PFSK-1 (cell line): ENCODE data around the gene CPNE9.

Experiments
- POLR2AphosphoS5 ChIP-seq: IDR thresholded peaks from 2 replicates; pipeline ENCODE4 v1.6.1; 2012; ENCODE audit warnings: low read depth, mild to moderate bottlenecking, control low read depth, low read length, moderate library complexity
- REST ChIP-seq, 2 experiments: IDR thresholded peaks; 2 replicates each; pipeline versions ENCODE4 v1.6.1 to v1.8.0; 2011 to 2012; ENCODE audit warnings: low read depth in 2 of 2, low read length in 2 of 2, control low read depth in 1 of 2, inconsistent platforms in 1 of 2, mild to moderate bottlenecking in 1 of 2, moderate library complexity in 1 of 2; ENCODE audit not compliant: insufficient read depth in 1 of 2
- SIN3A ChIP-seq: IDR thresholded peaks from 2 replicates; pipeline ENCODE4 v1.6.1; 2012; ENCODE audit warnings: mild to moderate bottlenecking, low read length, moderate library complexity, borderline replicate concordance; ENCODE audit not compliant: insufficient read depth

- TF ChIP-seq REST (IDR thresholded peaks at IDR 0.05; ENCODE audit: insufficient read depth in 1 of 2, low read depth in 2 of 2, low read length in 2 of 2): no peak
- TF ChIP-seq SIN3A: no peak
- TF ChIP-seq POLR2AphosphoS5: no peak
Measured at GRCh38 chr3:9681723-9682081, 21.9 kb upstream of the CPNE9 start.
